ENCODE data around the gene MARCHF6. TPM values are rescaled to one million over a fixed set of nuclear protein-coding genes. Genes with fewer than 3 reads are reported as not detected.

The MARCHF6 gene
- polyA plus RNA-seq, 1 of the 3 experiments (the other 2 are of a cell fraction) = 52.4 TPM

DNA sequence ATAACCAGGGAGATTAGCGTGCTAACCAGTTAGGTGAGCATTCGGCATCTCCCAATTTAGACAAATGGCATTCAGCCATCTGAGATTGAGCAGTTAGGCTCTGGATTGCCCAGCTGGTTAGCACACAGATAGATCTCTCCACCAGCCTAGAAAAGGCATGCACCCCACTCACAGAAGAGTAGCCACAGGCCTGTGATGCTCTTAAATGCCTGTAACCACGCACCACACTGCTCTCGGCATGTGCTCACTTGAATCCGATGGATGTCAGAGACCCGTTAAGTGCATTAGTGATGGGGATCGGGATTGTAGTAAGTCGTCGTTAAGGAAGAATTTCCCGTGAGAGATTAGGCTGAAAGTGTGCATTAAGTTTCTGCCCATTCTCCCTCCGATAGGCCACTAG lies 23.0 kb downstream of the MARCHF6 start:
- no peaks in the 10 kb centered on the region for H3K27me3 ChIP-seq (ENCODE audit: insufficient read depth)
- H3K27ac ChIP-seq (ENCODE audit: low read depth in 2 of 2, low read length in 1 of 2) = no peak overlapping the region
- peaks cover 84% of the 10 kb centered on the region for H4K20me1 ChIP-seq (ENCODE audit: insufficient read depth)
- peaks cover 13% of the 10 kb centered on the region for H3F3A ChIP-seq (replicated peaks; ENCODE audit: insufficient read depth)
- CTCF ChIA-PET = no interaction called here
- no peak overlapping the region for H3K9ac ChIP-seq
- TF ChIP-seq, protein P1, sequence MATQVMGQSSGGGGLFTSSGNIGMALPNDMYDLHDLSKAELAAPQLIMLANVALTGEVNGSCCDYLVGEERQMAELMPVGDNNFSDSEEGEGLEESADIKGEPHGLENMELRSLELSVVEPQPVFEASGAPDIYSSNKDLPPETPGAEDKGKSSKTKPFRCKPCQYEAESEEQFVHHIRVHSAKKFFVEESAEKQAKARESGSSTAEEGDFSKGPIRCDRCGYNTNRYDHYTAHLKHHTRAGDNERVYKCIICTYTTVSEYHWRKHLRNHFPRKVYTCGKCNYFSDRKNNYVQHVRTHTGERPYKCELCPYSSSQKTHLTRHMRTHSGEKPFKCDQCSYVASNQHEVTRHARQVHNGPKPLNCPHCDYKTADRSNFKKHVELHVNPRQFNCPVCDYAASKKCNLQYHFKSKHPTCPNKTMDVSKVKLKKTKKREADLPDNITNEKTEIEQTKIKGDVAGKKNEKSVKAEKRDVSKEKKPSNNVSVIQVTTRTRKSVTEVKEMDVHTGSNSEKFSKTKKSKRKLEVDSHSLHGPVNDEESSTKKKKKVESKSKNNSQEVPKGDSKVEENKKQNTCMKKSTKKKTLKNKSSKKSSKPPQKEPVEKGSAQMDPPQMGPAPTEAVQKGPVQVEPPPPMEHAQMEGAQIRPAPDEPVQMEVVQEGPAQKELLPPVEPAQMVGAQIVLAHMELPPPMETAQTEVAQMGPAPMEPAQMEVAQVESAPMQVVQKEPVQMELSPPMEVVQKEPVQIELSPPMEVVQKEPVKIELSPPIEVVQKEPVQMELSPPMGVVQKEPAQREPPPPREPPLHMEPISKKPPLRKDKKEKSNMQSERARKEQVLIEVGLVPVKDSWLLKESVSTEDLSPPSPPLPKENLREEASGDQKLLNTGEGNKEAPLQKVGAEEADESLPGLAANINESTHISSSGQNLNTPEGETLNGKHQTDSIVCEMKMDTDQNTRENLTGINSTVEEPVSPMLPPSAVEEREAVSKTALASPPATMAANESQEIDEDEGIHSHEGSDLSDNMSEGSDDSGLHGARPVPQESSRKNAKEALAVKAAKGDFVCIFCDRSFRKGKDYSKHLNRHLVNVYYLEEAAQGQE (IDR thresholded peaks at IDR 0.05; ENCODE audit: low read depth, low read length) = no peak
- TF ChIP-seq, protein P2, sequence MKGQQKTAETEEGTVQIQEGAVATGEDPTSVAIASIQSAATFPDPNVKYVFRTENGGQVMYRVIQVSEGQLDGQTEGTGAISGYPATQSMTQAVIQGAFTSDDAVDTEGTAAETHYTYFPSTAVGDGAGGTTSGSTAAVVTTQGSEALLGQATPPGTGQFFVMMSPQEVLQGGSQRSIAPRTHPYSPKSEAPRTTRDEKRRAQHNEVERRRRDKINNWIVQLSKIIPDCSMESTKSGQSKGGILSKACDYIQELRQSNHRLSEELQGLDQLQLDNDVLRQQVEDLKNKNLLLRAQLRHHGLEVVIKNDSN (IDR thresholded peaks at IDR 0.05; ENCODE audit: borderline replicate concordance, low read depth) = no peak
- TF ChIP-seq TCF12 (IDR thresholded peaks at IDR 0.05) (no peak), TAF1 (IDR thresholded peaks at IDR 0.05; ENCODE audit: borderline replicate concordance, low read depth, low read length) (no peak), MEF2A (IDR thresholded peaks at IDR 0.05; ENCODE audit: borderline replicate concordance, low read depth) (no peak), YY1 (IDR thresholded peaks at IDR 0.05; ENCODE audit: low read depth) (no peak), NRF1 (IDR thresholded peaks at IDR 0.05; ENCODE audit: low read depth, low read length) (no peak), JUND (IDR thresholded peaks at IDR 0.05) (no peak), GABPA (IDR thresholded peaks at IDR 0.05; ENCODE audit: low read depth) (no peak), SIN3A (IDR thresholded peaks at IDR 0.05; ENCODE audit: borderline replicate concordance, low read depth, low read length) (no peak), RFX5 (IDR thresholded peaks at IDR 0.05; ENCODE audit: low read length) (no peak), RCOR1 (IDR thresholded peaks at IDR 0.05; ENCODE audit: low read length) (no peak), MXI1 (IDR thresholded peaks at IDR 0.05; ENCODE audit: low read depth, low read length) (no peak)
- TF ChIP-seq, protein P3, sequence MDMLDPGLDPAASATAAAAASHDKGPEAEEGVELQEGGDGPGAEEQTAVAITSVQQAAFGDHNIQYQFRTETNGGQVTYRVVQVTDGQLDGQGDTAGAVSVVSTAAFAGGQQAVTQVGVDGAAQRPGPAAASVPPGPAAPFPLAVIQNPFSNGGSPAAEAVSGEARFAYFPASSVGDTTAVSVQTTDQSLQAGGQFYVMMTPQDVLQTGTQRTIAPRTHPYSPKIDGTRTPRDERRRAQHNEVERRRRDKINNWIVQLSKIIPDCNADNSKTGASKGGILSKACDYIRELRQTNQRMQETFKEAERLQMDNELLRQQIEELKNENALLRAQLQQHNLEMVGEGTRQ (IDR thresholded peaks at IDR 0.05; ENCODE audit: borderline replicate concordance, low read depth, low read length) = no peak
- H3K36me3 ChIP-seq (replicated peaks in 1 of 2; ENCODE audit: control insufficient read depth in 1 of 2, insufficient read depth in 2 of 2, low read length in 1 of 2) = peaks cover 20 to 22% of the 10 kb centered on the region in 2 experiments
- H3K4me2 ChIP-seq = no peak overlapping the region
- peaks cover 6 to 14% of the 10 kb centered on the region in 2 experiments; a peak in 3 of 4 replicates for H3K4me1 ChIP-seq (ENCODE audit: control insufficient read depth in 1 of 2, insufficient read depth in 2 of 2, low read depth in 1 of 2, low read length in 1 of 2)
- no peak overlapping the region for H3K4me3 ChIP-seq (ENCODE audit: low read depth in 2 of 2, low read length in 1 of 2)
- H2AFZ ChIP-seq (ENCODE audit: low read depth) = no peak overlapping the region
- WGBS (ENCODE audit: low lambda C conversion rate) = 84% methylated on average over 11 of the region's 11 CpGs
- peaks cover 97% of the 10 kb centered on the region for H3K79me2 ChIP-seq (ENCODE audit: insufficient read depth)
- no peaks in the 10 kb centered on the region for H3K9me3 ChIP-seq
- DNase-seq = no peak
- no peaks in the 10 kb centered on the region for H3K9me2 ChIP-seq
- POLR2A ChIA-PET = no interaction called here

Measured in SK-N-SH (cell line).